GM08714 (cell line): ENCODE results near the gene FUOM.

Source experiments
- H3K4me3 ChIP-seq: fragments of 200-500 bp; sonication (Bioruptor generic); 2 replicates; pipeline ENCODE4 v1.5.1; 2014; ENCODE audit warnings: mild to moderate bottlenecking, low read length, inconsistent platforms
- ZNF274 ChIP-seq: IDR thresholded peaks from 2 replicates; pipeline ENCODE4 v1.6.1; 2012; ENCODE audit warnings: mild to moderate bottlenecking, low read depth, low read length

Gene FUOM

GRCh38 chr10:133315847-133316246 lies 42.0 kb downstream of the FUOM start:
- TF ChIP-seq ZNF274, result no peak
- H3K4me3 ChIP-seq, result no peak overlapping the region

DNA sequence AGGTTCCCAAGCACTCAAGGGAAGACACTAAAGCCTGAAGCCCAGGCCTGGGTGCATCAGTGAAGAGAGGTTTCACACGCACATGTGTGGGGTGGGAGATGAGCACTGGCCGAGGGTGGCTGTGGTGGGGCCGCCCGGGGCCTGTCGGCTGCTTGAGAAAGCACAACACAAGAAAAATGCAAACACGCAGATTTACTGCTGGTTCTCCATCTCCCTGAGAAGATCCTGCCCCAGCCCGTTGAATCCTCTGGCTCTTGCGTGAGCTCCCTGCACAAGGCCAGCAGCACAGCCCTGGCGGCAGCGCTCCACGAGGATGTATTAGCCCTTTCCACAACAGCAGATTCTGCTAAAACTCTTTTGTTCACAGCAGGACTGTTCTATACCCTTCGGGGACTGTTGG lies 42.9 kb downstream of the FUOM start:
- no peak for TF ChIP-seq ZNF274
- no peak overlapping the region for H3K4me3 ChIP-seq

DNA sequence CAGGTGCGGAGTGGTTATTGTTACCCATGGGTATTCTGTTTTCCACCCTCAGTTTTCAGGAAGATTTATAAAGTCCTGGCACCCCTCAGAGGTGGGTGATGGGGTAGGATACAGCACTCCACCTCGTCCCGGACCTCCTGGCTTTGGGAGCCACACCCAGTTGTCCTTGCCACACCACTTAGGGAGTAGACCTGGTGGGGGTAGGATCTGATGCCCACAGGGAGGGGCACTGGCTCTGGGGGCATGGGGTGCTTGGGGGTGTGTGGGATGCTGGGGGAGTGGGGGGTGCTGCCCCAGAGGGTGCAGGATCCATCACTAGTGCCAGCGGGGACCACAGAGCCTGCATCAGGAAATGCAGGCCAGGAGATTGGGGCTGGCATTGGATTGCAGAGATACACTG lies 44.6 kb downstream of the FUOM start:
- no peak for TF ChIP-seq ZNF274
- H3K4me3 ChIP-seq, result no peak overlapping the region

DNA sequence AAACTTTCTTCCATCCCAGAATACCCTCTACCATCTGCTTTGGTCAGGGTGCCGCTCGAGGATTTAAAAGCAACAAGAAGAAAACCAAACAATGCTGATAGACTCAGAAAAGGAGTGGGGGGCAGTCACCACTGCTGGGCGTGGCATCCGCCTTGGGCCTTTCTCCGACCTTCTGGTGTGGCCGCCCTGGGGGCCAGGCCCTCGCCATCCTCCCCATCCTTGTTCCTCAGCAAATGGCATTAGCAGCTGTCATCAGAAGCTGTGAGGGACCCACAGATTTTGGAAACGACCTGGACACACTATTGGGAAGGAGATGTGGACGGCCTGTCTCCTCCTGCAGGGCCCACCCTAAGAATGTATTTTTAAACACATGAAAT lies 45.1 kb downstream of the FUOM start:
- no peak overlapping the region for H3K4me3 ChIP-seq
- no peak for TF ChIP-seq ZNF274

GRCh38 chr10:133312016-133312768 lies 45.6 kb downstream of the FUOM start:
- H3K4me3 ChIP-seq, result no peak overlapping the region
- no peak for TF ChIP-seq ZNF274

DNA sequence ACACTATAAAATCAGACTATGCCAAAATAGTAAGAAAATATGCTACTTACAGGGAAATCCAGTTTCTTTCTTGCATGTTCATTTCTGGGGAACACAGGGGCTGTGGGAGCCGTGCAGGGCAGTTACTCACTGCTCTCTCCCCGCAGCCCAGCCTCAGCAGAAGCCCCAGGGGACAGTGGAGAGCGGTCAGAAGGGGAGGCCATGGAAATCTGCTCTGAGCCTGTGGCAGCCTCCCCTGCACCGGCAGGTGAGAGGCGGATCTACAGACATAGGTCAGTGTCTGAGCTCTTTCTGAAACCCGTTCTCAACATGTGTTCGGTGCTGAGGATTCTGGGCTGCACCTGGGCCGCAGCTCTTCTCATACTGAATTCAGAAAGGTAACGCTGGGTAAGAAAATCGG lies 46.2 kb downstream of the FUOM start:
- no peak overlapping the region for H3K4me3 ChIP-seq
- no peak for TF ChIP-seq ZNF274

GRCh38 chr10:133310789-133311188 lies 47.0 kb downstream of the FUOM start:
- no peak for TF ChIP-seq ZNF274
- H3K4me3 ChIP-seq, result no peak overlapping the region

DNA sequence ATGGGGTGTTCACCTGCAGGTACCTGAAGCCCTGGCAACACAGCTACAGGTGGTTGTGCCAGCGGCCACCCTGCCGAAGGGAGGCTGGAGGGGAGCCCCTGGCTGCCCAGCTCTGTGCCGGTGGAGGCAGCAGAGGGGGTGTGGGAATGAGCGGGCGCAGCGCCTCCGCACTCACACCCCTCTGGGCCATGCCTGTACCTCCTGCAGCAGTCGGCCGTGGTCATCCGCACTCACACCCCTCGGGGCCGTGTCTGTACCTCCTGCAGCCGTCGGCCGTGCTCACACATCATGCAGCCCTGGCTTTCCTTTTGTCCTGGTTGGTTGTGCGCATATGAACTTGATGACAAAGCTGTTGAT lies 47.4 kb downstream of the FUOM start:
- H3K4me3 ChIP-seq, result no peak overlapping the region
- TF ChIP-seq ZNF274, result no peak

GRCh38 chr10:133309720-133310398 lies 48.0 kb downstream of the FUOM start:
- H3K4me3 ChIP-seq, result no peak overlapping the region
- no peak for TF ChIP-seq ZNF274

DNA sequence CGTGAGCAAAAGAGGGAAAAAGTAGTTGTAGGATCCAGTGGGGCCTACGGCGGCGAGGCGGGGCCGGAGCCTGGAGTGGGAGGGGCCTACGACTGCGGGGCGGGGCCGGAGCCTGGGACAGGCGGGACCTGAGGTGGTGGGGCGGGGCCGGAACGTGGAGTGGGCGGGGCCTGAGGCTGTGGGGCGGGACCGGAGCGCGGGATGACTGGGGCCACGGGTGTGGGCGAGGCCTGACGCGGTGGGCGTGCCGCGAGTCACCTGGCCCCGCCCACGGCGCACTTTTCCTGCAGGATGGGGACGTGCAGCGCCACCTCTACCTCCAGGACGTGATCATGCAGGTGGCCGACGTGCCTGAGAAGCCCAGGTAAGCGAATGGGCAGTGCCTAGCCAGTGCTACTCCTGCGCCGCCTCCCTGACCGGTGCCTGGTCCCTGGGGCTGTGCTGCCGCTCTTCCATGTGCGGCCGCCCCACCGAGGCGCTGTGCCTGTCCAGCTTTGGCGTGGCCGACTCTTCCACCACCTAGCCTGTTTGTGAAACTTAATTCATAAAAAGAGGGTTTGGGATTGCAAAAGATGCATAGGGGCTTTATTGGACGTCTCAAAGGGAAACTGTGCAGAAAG lies 48.6 kb downstream of the FUOM start:
- TF ChIP-seq ZNF274, result no peak
- peak overlapping the region; percentile 92 for H3K4me3 ChIP-seq

GRCh38 chr10:133308421-133309099 lies 49.3 kb downstream of the FUOM start, which contains the start of the genes TUBGCP2 and ZNF511:
TSS of gene TUBGCP2 (minus strand) at chr10:133308872. CDS start at chr10:133302941, 5,931 bp downstream.
TSS of gene ZNF511 (plus strand) at chr10:133308914. CDS start at chr10:133308944, 30 bp downstream.
- no peak for TF ChIP-seq ZNF274
- peak within 1 kb of the TSS; percentile 92 for H3K4me3 ChIP-seq

DNA sequence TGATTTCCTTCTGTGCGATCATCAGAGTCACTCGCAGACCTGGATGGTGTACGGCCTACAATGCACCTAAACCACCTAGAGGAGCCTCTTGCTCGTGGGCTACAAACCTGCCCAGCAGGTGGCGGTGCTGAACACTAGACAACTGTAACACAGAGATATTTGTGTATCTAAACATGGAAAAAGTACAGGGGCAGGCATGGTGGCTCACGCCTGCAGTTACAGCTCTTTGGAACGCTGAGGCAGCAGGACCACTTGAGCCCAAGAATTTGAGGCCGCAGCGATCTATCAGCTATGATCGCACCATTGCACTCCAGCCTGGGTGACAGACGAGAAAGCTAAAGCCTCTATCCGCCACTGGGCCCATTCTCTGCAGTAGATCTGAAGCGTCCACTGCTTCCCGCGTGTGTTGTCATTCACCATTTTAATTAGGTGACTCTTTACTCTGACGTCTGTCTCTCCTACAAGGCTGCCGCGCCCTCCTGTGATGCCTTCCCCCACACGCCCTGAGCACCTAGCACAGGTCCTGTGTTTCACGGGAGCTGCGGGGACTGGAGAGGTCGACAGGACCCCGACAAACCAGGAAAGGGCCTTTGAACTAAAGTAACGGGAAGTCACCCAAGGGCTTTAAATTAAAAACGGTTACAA lies 49.9 kb downstream of the FUOM start:
- peak overlapping the region; percentile 92 for H3K4me3 ChIP-seq
- no peak for TF ChIP-seq ZNF274

DNA sequence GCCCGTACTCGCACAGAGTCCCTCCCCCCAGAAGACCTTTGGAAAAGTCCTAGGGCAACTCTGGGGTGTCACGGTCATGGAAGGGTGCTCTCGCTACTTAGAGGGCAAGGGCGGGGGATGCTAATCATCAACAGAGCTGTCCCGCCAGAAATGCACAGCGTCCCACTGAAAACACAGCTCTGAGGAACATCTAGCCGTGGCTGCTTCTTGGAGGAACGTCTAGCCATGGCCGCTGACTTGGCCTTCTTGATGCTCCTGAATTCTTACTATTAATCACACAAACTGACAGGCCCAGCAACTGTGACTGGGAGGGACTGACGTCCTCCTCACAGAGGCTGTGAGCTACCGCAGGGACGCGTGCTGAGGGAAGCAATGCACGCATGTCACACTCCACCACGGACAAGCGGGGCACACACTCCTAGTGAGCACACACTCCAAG lies 50.9 kb downstream of the FUOM start:
- no peak overlapping the region for H3K4me3 ChIP-seq
- TF ChIP-seq ZNF274, result no peak

DNA sequence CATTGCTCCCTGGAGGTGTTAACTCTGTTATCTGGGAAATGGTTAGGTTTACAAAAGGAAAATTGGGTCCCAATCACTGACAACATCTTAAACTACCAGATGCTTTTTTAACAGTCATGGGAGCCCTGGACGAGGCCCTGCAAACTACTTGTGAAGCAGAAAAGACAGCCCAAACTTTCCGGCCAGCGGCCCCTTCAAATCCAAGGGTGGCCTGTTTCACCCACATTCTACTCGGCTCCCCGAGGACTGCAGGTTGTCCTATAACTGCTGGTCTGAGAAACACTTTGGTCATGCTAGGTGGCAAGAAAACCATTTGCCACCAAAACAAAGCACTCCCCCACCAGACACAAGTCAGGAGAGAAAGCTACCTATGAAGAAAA lies 51.7 kb downstream of the FUOM start:
- H3K4me3 ChIP-seq, result no peak overlapping the region
- TF ChIP-seq ZNF274, result no peak
